CD4-positive, alpha-beta T cell treated with Interleukin-1 beta for 1 hour (primary cell): Measurements from ENCODE around the gene POLA2.

Experiments
- DNase-seq, 2 donors: peaks; one replicate each; pipeline ENCODE4 v3.0.0-alpha.2; 2020 to 2022

POLA2 gene

GRCh38 chr11:65341856-65342255, 80.1 kb downstream of the POLA2 start:
- no peak for DNase-seq
